ENCODE results near the gene ZBTB7C.

ZBTB7C gene

GRCh38 chr18:48078448-48078847, 330.7 kb downstream of the ZBTB7C start:
- Mint-ChIP-seq H3K9me3 (no peaks in the 10 kb centered on the region), H3K27ac (no peak overlapping the region), H3K4me1 (no peaks in the 10 kb centered on the region), H3K36me3 (no peaks in the 10 kb centered on the region), H3K4me3 (no peak overlapping the region)
- ATAC-seq, result no peak
- no peak for DNase-seq (ENCODE audit: low spot score in 2 of 2)

GRCh38 chr18:48077291-48077690, 331.9 kb downstream of the ZBTB7C start:
- DNase-seq (ENCODE audit: low spot score in 2 of 2) (no peak), ATAC-seq (no peak)
- H3K9me3 Mint-ChIP-seq, result no peaks in the 10 kb centered on the region
- H3K36me3 Mint-ChIP-seq, result no peaks in the 10 kb centered on the region
- H3K4me3 Mint-ChIP-seq, result no peak overlapping the region
- no peak overlapping the region for H3K27ac Mint-ChIP-seq
- no peaks in the 10 kb centered on the region for H3K4me1 Mint-ChIP-seq

- H3K4me3 Mint-ChIP-seq, result no peak overlapping the region
- ATAC-seq, result no peak
- no peak overlapping the region for H3K27ac Mint-ChIP-seq
- H3K4me1 Mint-ChIP-seq, result no peaks in the 10 kb centered on the region
- no peaks in the 10 kb centered on the region for H3K36me3 Mint-ChIP-seq
- no peaks in the 10 kb centered on the region for H3K9me3 Mint-ChIP-seq
- no peak for DNase-seq (ENCODE audit: low spot score in 2 of 2)
These were observed 332.7 kb downstream of the ZBTB7C start for GRCh38 chr18:48076461-48076860.

GRCh38 chr18:48075707-48076093, 333.5 kb downstream of the ZBTB7C start:
- no peaks in the 10 kb centered on the region for H3K4me1 Mint-ChIP-seq
- H3K27ac Mint-ChIP-seq, result no peak overlapping the region
- ATAC-seq (no peak), DNase-seq (ENCODE audit: low spot score in 2 of 2) (no peak)
- H3K9me3 Mint-ChIP-seq, result no peaks in the 10 kb centered on the region
- no peak overlapping the region for H3K4me3 Mint-ChIP-seq
- no peaks in the 10 kb centered on the region for H3K36me3 Mint-ChIP-seq

GRCh38 chr18:48074929-48075706, 334.1 kb downstream of the ZBTB7C start:
- ATAC-seq (no peak), DNase-seq (ENCODE audit: low spot score in 2 of 2) (no peak)
- H3K27ac Mint-ChIP-seq, result no peak overlapping the region
- H3K4me1 Mint-ChIP-seq, result no peaks in the 10 kb centered on the region
- no peak overlapping the region for H3K4me3 Mint-ChIP-seq
- no peaks in the 10 kb centered on the region for H3K36me3 Mint-ChIP-seq
- no peaks in the 10 kb centered on the region for H3K9me3 Mint-ChIP-seq

GRCh38 chr18:48073211-48073930, 335.8 kb downstream of the ZBTB7C start:
- DNase-seq (ENCODE audit: low spot score in 2 of 2) (no peak), ATAC-seq (no peak)
- Mint-ChIP-seq H3K36me3 (no peaks in the 10 kb centered on the region), H3K9me3 (no peaks in the 10 kb centered on the region), H3K27ac (no peak overlapping the region), H3K4me3 (no peak overlapping the region), H3K4me1 (no peaks in the 10 kb centered on the region)

GRCh38 chr18:48072428-48073204, 336.6 kb downstream of the ZBTB7C start:
- no peaks in the 10 kb centered on the region for H3K4me1 Mint-ChIP-seq
- DNase-seq (ENCODE audit: low spot score in 2 of 2), result no peak
- no peak overlapping the region for H3K27ac Mint-ChIP-seq
- no peak overlapping the region for H3K4me3 Mint-ChIP-seq
- no peaks in the 10 kb centered on the region for H3K36me3 Mint-ChIP-seq
- no peaks in the 10 kb centered on the region for H3K9me3 Mint-ChIP-seq
- no peak for ATAC-seq

GRCh38 chr18:48068916-48069445, 340.2 kb downstream of the ZBTB7C start:
- Mint-ChIP-seq H3K9me3 (no peaks in the 10 kb centered on the region), H3K36me3 (no peaks in the 10 kb centered on the region), H3K4me3 (no peak overlapping the region), H3K4me1 (no peaks in the 10 kb centered on the region), H3K27ac (no peak overlapping the region)
- no peak for DNase-seq (ENCODE audit: low spot score in 2 of 2)
- no peak for ATAC-seq

GRCh38 chr18:48066225-48066652, 342.9 kb downstream of the ZBTB7C start:
- H3K9me3 Mint-ChIP-seq, result no peaks in the 10 kb centered on the region
- H3K27ac Mint-ChIP-seq, result no peak overlapping the region
- ATAC-seq (no peak), DNase-seq (ENCODE audit: low spot score in 2 of 2) (no peak)
- H3K4me1 Mint-ChIP-seq, result no peaks in the 10 kb centered on the region
- H3K4me3 Mint-ChIP-seq, result no peak overlapping the region
- no peaks in the 10 kb centered on the region for H3K36me3 Mint-ChIP-seq

GRCh38 chr18:48065601-48065995, 343.6 kb downstream of the ZBTB7C start:
- ATAC-seq (no peak), DNase-seq (ENCODE audit: low spot score in 2 of 2) (no peak)
- no peak overlapping the region for H3K4me3 Mint-ChIP-seq
- H3K4me1 Mint-ChIP-seq, result no peaks in the 10 kb centered on the region
- H3K27ac Mint-ChIP-seq, result no peak overlapping the region
- H3K9me3 Mint-ChIP-seq, result no peaks in the 10 kb centered on the region
- H3K36me3 Mint-ChIP-seq, result no peaks in the 10 kb centered on the region

GRCh38 chr18:48064978-48065600, 344.1 kb downstream of the ZBTB7C start:
- H3K4me3 Mint-ChIP-seq, result no peak overlapping the region
- H3K27ac Mint-ChIP-seq, result no peak overlapping the region
- H3K9me3 Mint-ChIP-seq, result no peaks in the 10 kb centered on the region
- H3K4me1 Mint-ChIP-seq, result no peaks in the 10 kb centered on the region
- H3K36me3 Mint-ChIP-seq, result no peaks in the 10 kb centered on the region
- DNase-seq (ENCODE audit: low spot score in 2 of 2) (no peak), ATAC-seq (no peak)

GRCh38 chr18:48061781-48062570, 347.2 kb downstream of the ZBTB7C start:
- Mint-ChIP-seq H3K4me1 (no peaks in the 10 kb centered on the region), H3K4me3 (no peak overlapping the region), H3K36me3 (no peaks in the 10 kb centered on the region), H3K9me3 (no peaks in the 10 kb centered on the region), H3K27ac (no peak overlapping the region)
- no peak for DNase-seq (ENCODE audit: low spot score in 2 of 2)
- no peak for ATAC-seq

- H3K27ac Mint-ChIP-seq, result no peak overlapping the region
These were observed 348.2 kb downstream of the ZBTB7C start for GRCh38 chr18:48060970-48061369.

GRCh38 chr18:48060346-48060745, 348.8 kb downstream of the ZBTB7C start:
- H3K4me1 Mint-ChIP-seq, result no peaks in the 10 kb centered on the region
- H3K9me3 Mint-ChIP-seq, result no peaks in the 10 kb centered on the region
- no peak for DNase-seq (ENCODE audit: low spot score in 2 of 2)
- no peak for ATAC-seq
- H3K36me3 Mint-ChIP-seq, result no peaks in the 10 kb centered on the region
- no peak overlapping the region for H3K27ac Mint-ChIP-seq
- H3K4me3 Mint-ChIP-seq, result no peak overlapping the region

More at GRCh38 chr18:48060970-48061369, 348.2 kb downstream of the ZBTB7C start:
- Mint-ChIP-seq H3K4me3 (no peak overlapping the region), H3K4me1 (no peaks in the 10 kb centered on the region), H3K9me3 (no peaks in the 10 kb centered on the region), H3K36me3 (no peaks in the 10 kb centered on the region)
- DNase-seq (ENCODE audit: low spot score in 2 of 2) (no peak), ATAC-seq (no peak)

Measured in stimulated activated effector memory CD8-positive, alpha-beta T cell treated with anti-CD3 and anti-CD28 coated beads, Interleukin-12 subunit alpha, Interleukin-12 subunit beta, amount 100 ng/mL, for 72 hours (primary cell).